Activated CD4-positive, alpha-beta T cell treated with anti-CD3 and anti-CD28 coated beads for 36 hours (primary cell): ENCODE measurements around the gene IFIH1. TPM values are rescaled to one million over a fixed set of nuclear protein-coding genes. Genes with fewer than 3 reads are reported as not detected.

Experiments
- ATAC-seq: fragments of 200-7000 bp; cut with Tn5 transposase; one replicate; pipeline ENCODE4 v1.10.0; 2021; ENCODE audit warnings: mild to moderate bottlenecking, moderate library complexity
- CTCF ChIA-PET: fragments of 350-600 bp; sonication (Branson Sonifier 250); formaldehyde crosslinking; loops from one replicate; lab custom pipeline; 2021; ENCODE audit warnings: antibody characterized with exemption; lab: Charles Lee
- POLR2A ChIA-PET: fragments of 350-600 bp; sonication (Branson Sonifier 250); formaldehyde crosslinking; loops from one replicate; lab custom pipeline; 2021; ENCODE audit warnings: antibody characterized with exemption, inconsistent platforms; lab: Charles Lee
- DNase-seq: peaks from one replicate; pipeline ENCODE4 v3.0.0-alpha.2; 2020
- H3K27ac Mint-ChIP-seq: one replicate; pipeline ENCODE4 v1.8.0; 2021; ENCODE audit warnings: mixed read lengths
- H3K27me3 Mint-ChIP-seq: one replicate; pipeline ENCODE4 v1.8.0; 2021; ENCODE audit warnings: mixed read lengths
- H3K36me3 Mint-ChIP-seq: one replicate; pipeline ENCODE4 v1.8.0; 2021; ENCODE audit warnings: low read depth, mixed read lengths
- H3K4me1 Mint-ChIP-seq: one replicate; pipeline ENCODE4 v1.8.0; 2021; ENCODE audit warnings: mixed read lengths
- H3K4me3 Mint-ChIP-seq: one replicate; pipeline ENCODE4 v1.8.0; 2021; ENCODE audit warnings: mild to moderate bottlenecking, moderate library complexity, mixed read lengths
- H3K9me3 Mint-ChIP-seq: one replicate; pipeline ENCODE4 v1.8.0; 2021; ENCODE audit warnings: low read depth, mixed read lengths
- intact Hi-C, 2 experiments: fragments of 100-400 bp; cut with DNase I in 1 of 2; cut with micrococcal nuclease in 1 of 2; formaldehyde crosslinking; loops; one replicate each; pipeline versions ENCODE4 v1.14.2 to v1.15.1; 2022 to 2024; cut with DNase I, micrococcal nuclease
- total RNA-seq, 2 experiments: library from RNA; stranded (reverse); gene quantifications; one replicate each; pipeline ENCODE4 v1.2.3, GENCODE V29; 2021

The IFIH1 gene
- total RNA-seq, 2 experiments from 2014 or later: 36.8 to 42.3 TPM

- Mint-ChIP-seq H3K36me3 (no peaks in the 10 kb centered on the region), H3K9me3 (no peaks in the 10 kb centered on the region), H3K4me1 (no peaks in the 10 kb centered on the region), H3K27ac (no peak overlapping the region), H3K4me3 (no peak overlapping the region), H3K27me3 (peaks cover 23% of the 10 kb centered on the region)
- POLR2A ChIA-PET: no interaction called here
- CTCF ChIA-PET: interaction anchor here (1.0 to 4.4 kb wide), 4 partner anchors 12 to 60 kb away, joined by 3 to 19 read pairs (median 6); no protein-coding TSS in a partner anchor
- ATAC-seq (no peak), DNase-seq (no peak)
- intact Hi-C loops: no loop called here
Observed at GRCh38 chr2:162241571-162241970, 76.9 kb downstream of the IFIH1 start.

GRCh38 chr2:162234620-162235462 is 83.6 kb downstream of the IFIH1 start:
- CTCF ChIA-PET: interaction anchor here (3.8 kb wide), 1 partner anchor 14 kb away, joined by 29 read pairs; no protein-coding TSS in a partner anchor
- ATAC-seq: no peak

DNA sequence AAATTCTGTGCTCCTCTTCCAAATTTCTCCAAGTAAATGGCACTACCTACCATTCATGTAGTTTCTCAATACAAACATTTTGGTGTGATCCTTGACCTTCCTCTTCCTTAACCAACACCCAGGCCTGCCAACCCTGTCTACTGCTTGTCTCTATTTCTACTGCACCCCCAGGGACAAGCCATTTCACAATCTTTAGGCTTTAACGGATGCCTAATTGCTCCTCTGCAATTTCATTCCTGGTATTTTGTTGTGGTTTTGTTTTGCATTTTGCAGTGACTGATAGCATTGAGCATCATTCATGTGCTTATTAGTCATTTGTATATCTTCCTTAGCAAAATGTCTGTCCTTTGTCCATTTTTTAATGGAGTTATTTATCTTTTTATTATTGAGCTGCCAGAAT is 85.3 kb downstream of the IFIH1 start:
- Mint-ChIP-seq H3K27ac (no peak overlapping the region), H3K4me3 (no peak overlapping the region), H3K27me3 (peaks cover 7% of the 10 kb centered on the region), H3K36me3 (no peaks in the 10 kb centered on the region), H3K4me1 (no peaks in the 10 kb centered on the region), H3K9me3 (no peaks in the 10 kb centered on the region)
- intact Hi-C loops: no loop called here
- POLR2A ChIA-PET: no interaction called here
- DNase-seq: no peak
- ATAC-seq: no peak
- CTCF ChIA-PET: interaction anchor here (0.6 to 3.8 kb wide), 3 partner anchors 12 to 48 kb away, joined by 3 to 29 read pairs (median 3); no protein-coding TSS in a partner anchor

More at GRCh38 chr2:162234620-162235462, 83.6 kb downstream of the IFIH1 start:
- Mint-ChIP-seq H3K36me3 (no peaks in the 10 kb centered on the region), H3K27ac (no peak overlapping the region), H3K9me3 (no peaks in the 10 kb centered on the region), H3K4me3 (no peak overlapping the region), H3K27me3 (peaks cover 10% of the 10 kb centered on the region), H3K4me1 (no peaks in the 10 kb centered on the region)
- intact Hi-C loops: no loop called here
- POLR2A ChIA-PET: no interaction called here
- no peak for DNase-seq

DNA sequence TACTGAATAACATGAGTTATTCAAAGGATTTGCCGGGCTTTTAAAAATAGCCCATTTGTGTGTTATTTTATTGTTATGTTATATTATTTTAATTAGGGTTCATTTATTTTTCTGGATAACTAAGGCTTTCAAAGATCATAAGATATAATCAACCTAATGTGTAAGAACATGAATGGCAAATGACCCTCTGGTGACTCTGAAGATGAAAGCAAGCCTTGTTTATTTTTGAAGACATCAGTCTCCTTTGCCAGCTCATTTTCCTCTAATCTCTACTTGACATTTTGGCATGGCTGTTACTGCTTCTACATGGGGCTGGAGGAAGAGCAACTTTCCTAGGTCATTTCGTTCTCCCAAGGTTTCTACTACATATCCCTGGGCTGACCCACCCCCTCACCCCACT is 85.8 kb downstream of the IFIH1 start:
- no peaks in the 10 kb centered on the region for H3K4me1 Mint-ChIP-seq
- intact Hi-C loops: no loop called here
- ChIA-PET POLR2A (no interaction called here), CTCF (interaction anchor here (1.0 to 3.8 kb wide), 4 partner anchors 9 to 68 kb away, joined by 3 to 29 read pairs (median 4); no protein-coding TSS in a partner anchor)
- ATAC-seq (no peak), DNase-seq (no peak)
- peaks cover 11% of the 10 kb centered on the region for H3K27me3 Mint-ChIP-seq
- H3K27ac Mint-ChIP-seq: no peak overlapping the region
- H3K4me3 Mint-ChIP-seq: no peak overlapping the region
- no peaks in the 10 kb centered on the region for H3K9me3 Mint-ChIP-seq
- H3K36me3 Mint-ChIP-seq: no peaks in the 10 kb centered on the region

- Mint-ChIP-seq H3K27me3 (peaks cover 11% of the 10 kb centered on the region), H3K36me3 (no peaks in the 10 kb centered on the region), H3K27ac (no peak overlapping the region), H3K4me3 (no peak overlapping the region), H3K4me1 (no peaks in the 10 kb centered on the region), H3K9me3 (no peaks in the 10 kb centered on the region)
- intact Hi-C loops: no loop called here
- no peak for DNase-seq
- no peak for ATAC-seq
- ChIA-PET POLR2A (no interaction called here), CTCF (interaction anchor here (1.0 to 3.8 kb wide), 4 partner anchors 8 to 69 kb away, joined by 3 to 29 read pairs (median 4); no protein-coding TSS in a partner anchor)
Observed at GRCh38 chr2:162232027-162232426, 86.5 kb downstream of the IFIH1 start.

- Mint-ChIP-seq H3K9me3 (no peaks in the 10 kb centered on the region), H3K4me1 (no peaks in the 10 kb centered on the region), H3K27me3 (peaks cover 11% of the 10 kb centered on the region), H3K4me3 (no peak overlapping the region), H3K27ac (no peak overlapping the region), H3K36me3 (no peaks in the 10 kb centered on the region)
- DNase-seq: no peak
- intact Hi-C loops: no loop called here
- ChIA-PET POLR2A (no interaction called here), CTCF (interaction anchor here (1.0 to 3.8 kb wide), 3 partner anchors 10 to 75 kb away, joined by 3 to 29 read pairs (median 5); no protein-coding TSS in a partner anchor)
- ATAC-seq: no peak
Observed at GRCh38 chr2:162230761-162231160, 87.7 kb downstream of the IFIH1 start.

GRCh38 chr2:162226836-162227235 is 91.6 kb downstream of the IFIH1 start:
- ChIA-PET CTCF (interaction anchor here (1.0 kb wide), 1 partner anchor 71 kb away, joined by 3 read pairs; no protein-coding TSS in a partner anchor), POLR2A (no interaction called here)
- Mint-ChIP-seq H3K4me1 (no peaks in the 10 kb centered on the region), H3K9me3 (no peaks in the 10 kb centered on the region), H3K27ac (no peak overlapping the region), H3K4me3 (no peak overlapping the region), H3K27me3 (peaks cover 12% of the 10 kb centered on the region), H3K36me3 (no peaks in the 10 kb centered on the region)
- intact Hi-C loops: no loop called here
- ATAC-seq (no peak), DNase-seq (no peak)

DNA sequence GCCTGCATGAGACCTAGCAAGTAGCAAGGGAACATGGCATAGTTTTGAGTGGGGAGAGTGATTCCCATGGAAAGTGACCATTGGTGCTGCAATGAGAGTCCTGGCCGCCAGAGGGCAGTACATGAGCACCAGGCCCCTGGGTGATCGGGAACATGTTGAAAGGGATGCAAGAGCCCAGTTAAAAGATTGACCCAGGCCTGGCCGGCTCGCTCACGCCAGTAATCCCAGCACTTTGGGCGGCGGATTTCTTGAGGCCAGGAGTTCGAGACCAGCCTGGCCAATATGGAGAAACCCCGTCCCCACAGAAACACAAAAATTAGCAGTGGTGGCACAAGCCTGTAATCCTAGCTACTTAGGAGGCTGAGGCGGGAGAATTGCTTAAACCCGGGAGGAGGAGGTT is 97.4 kb downstream of the IFIH1 start:
- no peaks in the 10 kb centered on the region for H3K9me3 Mint-ChIP-seq

DNA sequence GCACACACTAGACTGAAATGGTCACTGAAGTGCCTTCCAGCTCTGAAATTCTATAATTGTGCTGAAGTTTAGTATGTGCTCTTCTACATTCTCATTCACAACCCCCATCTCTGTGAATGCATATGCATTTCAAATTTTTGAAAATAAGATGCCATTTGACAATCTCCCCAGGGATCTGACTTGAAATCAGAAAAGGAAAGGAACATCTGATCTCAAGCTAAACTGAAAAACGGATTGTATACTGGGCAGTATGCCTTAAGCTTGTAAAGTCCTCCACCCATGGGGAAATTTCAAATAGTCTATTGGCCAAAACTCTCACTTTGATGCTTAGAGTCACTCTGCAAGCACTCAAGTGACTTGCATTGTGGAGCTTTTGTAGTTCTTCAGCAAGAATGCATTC is 98.1 kb downstream of the IFIH1 start:
- ChIA-PET POLR2A (interaction anchor here (1.2 kb wide), 1 partner anchor 78 kb away, joined by 6 read pairs; no protein-coding TSS in a partner anchor), CTCF (interaction anchor here (0.9 to 5.7 kb wide), 26 partner anchors 9 to 546 kb away, joined by 3 to 246 read pairs (median 6); partner anchors contain the start of gene FAP)
- Mint-ChIP-seq H3K4me1 (no peaks in the 10 kb centered on the region), H3K9me3 (no peaks in the 10 kb centered on the region), H3K4me3 (no peak overlapping the region), H3K27ac (no peak overlapping the region), H3K27me3 (peaks cover 14% of the 10 kb centered on the region), H3K36me3 (no peaks in the 10 kb centered on the region)
- DNase-seq (no peak), ATAC-seq (no peak)
- intact Hi-C loops: loop anchor here (2.0 to 5.0 kb wide), 2 partner anchors 66 to 68 kb away; partner anchors contain the start of gene GCG (in 1 of the 2)

More for the DNA sequence above, 97.4 kb downstream of the IFIH1 start:
- DNase-seq (peak; percentile 75), ATAC-seq (peak; percentile 57)
- POLR2A ChIA-PET: interaction anchor here (1.2 kb wide), 1 partner anchor 77 kb away, joined by 6 read pairs; no protein-coding TSS in a partner anchor
- Mint-ChIP-seq H3K36me3 (no peaks in the 10 kb centered on the region), H3K4me1 (no peaks in the 10 kb centered on the region), H3K27me3 (peaks cover 16% of the 10 kb centered on the region), H3K27ac (no peak overlapping the region), H3K4me3 (no peak overlapping the region)
- CTCF ChIA-PET: interaction anchor here (0.6 to 5.7 kb wide), 39 partner anchors 8 to 547 kb away, joined by 3 to 246 read pairs (median 4); partner anchors contain the start of genes FAP and IFIH1
- intact Hi-C loops: loop anchor here (1.0 to 5.0 kb wide), 4 partner anchors 66 to 113 kb away; partner anchors contain the start of gene GCG (in 1 of the 2)

DNA sequence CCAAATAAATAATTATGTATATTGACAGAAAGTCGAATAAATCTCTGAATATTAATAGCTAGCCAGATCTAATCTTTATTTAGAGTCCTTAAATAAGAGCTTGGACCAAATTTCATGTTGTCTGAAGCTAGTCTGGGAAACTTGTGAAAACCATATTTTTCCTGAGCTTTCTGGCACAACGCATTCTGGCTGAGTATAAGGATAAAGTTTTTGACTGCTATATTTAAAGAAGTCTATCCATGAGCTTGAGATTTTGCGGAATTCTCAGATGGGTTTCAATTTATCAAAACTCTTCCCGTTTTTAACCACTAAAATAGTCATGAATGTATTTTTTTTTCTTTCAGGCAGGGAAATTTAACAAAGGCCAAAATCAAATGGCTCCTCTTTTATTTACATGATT is 99.1 kb downstream of the IFIH1 start:
- H3K9me3 Mint-ChIP-seq: no peaks in the 10 kb centered on the region
- no peaks in the 10 kb centered on the region for H3K4me1 Mint-ChIP-seq
- intact Hi-C loops: no loop called here
- no peak overlapping the region for H3K27ac Mint-ChIP-seq
- DNase-seq (no peak), ATAC-seq (no peak)
- no peak overlapping the region for H3K4me3 Mint-ChIP-seq
- ChIA-PET POLR2A (no interaction called here), CTCF (interaction anchor here (0.6 to 5.7 kb wide), 11 partner anchors 12 to 142 kb away, joined by 3 to 246 read pairs (median 10); partner anchors contain the start of gene FAP)
- no peaks in the 10 kb centered on the region for H3K36me3 Mint-ChIP-seq
- peaks cover 11% of the 10 kb centered on the region for H3K27me3 Mint-ChIP-seq

DNA sequence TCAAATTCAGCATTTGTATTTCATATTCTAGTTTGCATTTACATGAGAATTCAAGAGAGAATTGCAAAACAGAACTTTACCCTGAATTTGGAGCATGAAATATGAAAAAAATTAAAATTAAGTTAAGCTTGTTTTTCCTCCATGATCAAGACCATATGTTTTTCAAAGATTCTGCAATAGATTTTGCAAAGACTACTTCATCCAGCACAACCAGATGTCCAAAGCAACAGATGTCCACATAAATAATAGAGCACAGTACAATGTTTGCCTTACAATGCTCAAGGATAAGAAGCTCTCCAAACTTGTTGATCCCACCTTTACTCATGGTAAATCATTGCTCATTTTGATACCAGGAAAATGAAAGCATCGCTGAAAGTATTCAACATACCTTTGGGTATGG is 100.9 kb downstream of the IFIH1 start:
- intact Hi-C loops: no loop called here
- ChIA-PET POLR2A (no interaction called here), CTCF (interaction anchor here (1.0 to 2.1 kb wide), 2 partner anchors 10 to 81 kb away, joined by 3 to 6 read pairs; no protein-coding TSS in a partner anchor)
- ATAC-seq (no peak), DNase-seq (no peak)
- peaks cover 9% of the 10 kb centered on the region for H3K27me3 Mint-ChIP-seq
- no peak overlapping the region for H3K27ac Mint-ChIP-seq
- no peaks in the 10 kb centered on the region for H3K4me1 Mint-ChIP-seq
- no peaks in the 10 kb centered on the region for H3K36me3 Mint-ChIP-seq
- H3K9me3 Mint-ChIP-seq: no peaks in the 10 kb centered on the region
- no peak overlapping the region for H3K4me3 Mint-ChIP-seq
